Peyer's patch (tissue), 4 donors: ENCODE data around the gene DYNLT4.

ENCODE experiments used
- POLR2A ChIP-seq, 2 donors: fragments of 450-650 bp; IDR thresholded peaks; one replicate each; pipeline ENCODE4 v1.5.1; 2017; ENCODE audit warnings: antibody characterized with exemption in 2 of 2, mild to moderate bottlenecking in 2 of 2, moderate library complexity in 2 of 2
- TF ChIP-seq, protein P1 (sequence below), 6 experiments: fragments of 450-650 bp in 4 of 6; fragments of 200-600 bp in 2 of 6; sonication (generic) in 1 of 6; IDR thresholded peaks; one replicate each; pipeline ENCODE4 v1.5.1; 2017 to 2019; ENCODE audit warnings: antibody characterized with exemption in 6 of 6, mild to moderate bottlenecking in 3 of 6, moderate library complexity in 1 of 6

DNA sequence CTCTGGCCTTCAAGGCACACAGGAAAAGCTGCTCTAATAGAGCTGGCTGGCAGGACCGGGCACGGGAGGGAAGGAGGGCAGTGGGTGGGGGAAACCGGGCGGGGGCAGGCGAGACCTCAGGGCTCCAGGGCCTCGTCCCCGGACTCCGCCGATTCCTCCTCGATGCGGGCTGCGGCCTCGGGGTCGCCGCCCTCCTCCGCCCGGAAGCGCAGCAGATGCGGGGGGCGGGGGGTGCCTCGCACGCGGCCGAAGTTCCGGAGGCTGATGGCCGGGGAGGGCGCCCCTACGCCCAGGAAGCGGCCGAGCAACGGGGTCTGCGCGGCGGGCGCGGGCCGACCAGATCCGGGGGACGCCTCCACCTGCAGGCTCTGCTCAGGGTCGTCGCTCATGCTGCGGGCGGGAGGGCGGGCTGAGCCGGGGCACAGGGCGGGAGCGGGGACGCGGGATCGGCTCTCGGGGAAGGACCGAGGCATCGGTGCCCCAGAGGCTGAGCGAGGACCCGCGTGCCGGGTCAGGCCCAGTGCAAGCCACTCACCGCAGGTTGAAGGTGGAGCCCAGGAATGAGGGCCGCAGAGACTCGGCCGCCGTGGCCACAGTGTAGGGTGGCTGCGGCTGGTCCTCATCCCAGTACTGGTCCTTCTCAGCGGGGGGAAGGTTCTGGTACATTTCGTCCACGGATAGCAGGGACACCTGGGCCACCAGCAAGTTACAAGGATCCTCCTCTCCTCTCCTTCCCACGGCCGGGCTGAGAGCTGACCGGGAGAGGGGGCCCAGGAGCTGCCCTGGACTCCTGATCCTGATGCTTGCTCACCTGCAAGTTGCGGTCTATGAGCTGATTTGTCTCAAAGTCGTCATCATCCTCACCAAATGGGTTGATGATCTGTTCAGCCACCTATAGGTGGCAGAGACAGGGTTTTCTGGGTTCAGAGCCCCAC lies 22.8 kb downstream of the DYNLT4 start:
- TF ChIP-seq, protein P1, sequence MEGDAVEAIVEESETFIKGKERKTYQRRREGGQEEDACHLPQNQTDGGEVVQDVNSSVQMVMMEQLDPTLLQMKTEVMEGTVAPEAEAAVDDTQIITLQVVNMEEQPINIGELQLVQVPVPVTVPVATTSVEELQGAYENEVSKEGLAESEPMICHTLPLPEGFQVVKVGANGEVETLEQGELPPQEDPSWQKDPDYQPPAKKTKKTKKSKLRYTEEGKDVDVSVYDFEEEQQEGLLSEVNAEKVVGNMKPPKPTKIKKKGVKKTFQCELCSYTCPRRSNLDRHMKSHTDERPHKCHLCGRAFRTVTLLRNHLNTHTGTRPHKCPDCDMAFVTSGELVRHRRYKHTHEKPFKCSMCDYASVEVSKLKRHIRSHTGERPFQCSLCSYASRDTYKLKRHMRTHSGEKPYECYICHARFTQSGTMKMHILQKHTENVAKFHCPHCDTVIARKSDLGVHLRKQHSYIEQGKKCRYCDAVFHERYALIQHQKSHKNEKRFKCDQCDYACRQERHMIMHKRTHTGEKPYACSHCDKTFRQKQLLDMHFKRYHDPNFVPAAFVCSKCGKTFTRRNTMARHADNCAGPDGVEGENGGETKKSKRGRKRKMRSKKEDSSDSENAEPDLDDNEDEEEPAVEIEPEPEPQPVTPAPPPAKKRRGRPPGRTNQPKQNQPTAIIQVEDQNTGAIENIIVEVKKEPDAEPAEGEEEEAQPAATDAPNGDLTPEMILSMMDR (IDR thresholded peaks at IDR 0.05) = peak in 3 of 6 experiments; percentile 12 to 19 (median 18)
- TF ChIP-seq POLR2A (IDR thresholded peaks at IDR 0.05) = no peak
